ENCODE results near the gene NPAS1. TPM values are rescaled to one million over a fixed set of nuclear protein-coding genes. Genes with fewer than 3 reads are reported as not detected.

The NPAS1 gene
- total and polyA plus RNA-seq, 2 of the 8 experiments (the other 6 are each of a cell fraction or from before 2014, with no cell fraction given), result 9.9 to 13.9 TPM

GRCh38 chr19:47075941-47076340 is 56.3 kb downstream of the NPAS1 start:
- peaks cover 0 to 11% of the 10 kb centered on the region in 2 experiments; a peak in 2 of 4 replicates for H3K79me2 ChIP-seq (ENCODE audit: control insufficient read depth in 1 of 2, insufficient read depth in 2 of 2, low read length in 2 of 2)
- H3K79me1 ChIP-seq (ENCODE audit: low read depth, low read length), result peaks cover 3% of the 10 kb centered on the region
- no peak overlapping the region; a peak in 1 of 7 replicates for H3K9ac ChIP-seq (replicated peaks in 1 of 4; ENCODE audit: extremely low read depth in 1 of 4, low read depth in 3 of 4, low read length in 3 of 4)
- DNase-seq (ENCODE audit: low read depth in 1 of 2, low spot score in 2 of 2), result no peak
- peaks cover 8 to 22% of the 10 kb centered on the region in 2 experiments for H4K20me1 ChIP-seq (replicated peaks in 1 of 2; ENCODE audit: control insufficient read depth in 1 of 2, insufficient read depth in 2 of 2, low read length in 2 of 2)
- H3K36me3 ChIP-seq (ENCODE audit: control insufficient read depth in 2 of 4, insufficient read depth in 4 of 4, low read length in 3 of 4), result peaks cover 8 to 58% (median 36%) of the 10 kb centered on the region in 4 experiments; a peak in 7 of 8 replicates
- WGBS, 2 experiments (ENCODE audit: extremely low coverage in 1 of 2, insufficient coverage in 1 of 2, insufficient read length in 1 of 2, insufficient replicate concordance in 2 of 2, low coverage in 1 of 2, low lambda C conversion rate in 2 of 2, missing lambda C conversion rate in 1 of 2), result 88% methylated on average over 13 of the region's 13 CpGs; no CpG with 5 or more reads in 1 of the 2 experiments
- no peak for FAIRE-seq
- no peak overlapping the region for H3K23ac ChIP-seq (ENCODE audit: insufficient read length)
- H2BK12ac ChIP-seq (ENCODE audit: low read depth, low read length), result no peak overlapping the region
- POLR2A ChIA-PET (ENCODE audit: partially characterized antibody), result interaction anchor here (1.2 to 2.2 kb wide), 3 partner anchors 12 to 28 kb away, joined by 3 to 7 read pairs (median 4); no protein-coding TSS in a partner anchor
- H3K4me3 ChIP-seq (ENCODE audit: extremely low read depth in 1 of 4, insufficient read depth in 2 of 4, low read depth in 3 of 4, low read length in 4 of 4), result no peak overlapping the region
- no peak overlapping the region for H4K91ac ChIP-seq (replicated peaks; ENCODE audit: insufficient read length, low read length)
- H3K14ac ChIP-seq (ENCODE audit: insufficient read length), result no peak overlapping the region
- no peak overlapping the region for H2BK15ac ChIP-seq (ENCODE audit: low read length)
- no peaks in the 10 kb centered on the region for H3K27me3 ChIP-seq (replicated peaks in 1 of 4; ENCODE audit: control insufficient read depth in 3 of 4, extremely low read depth in 1 of 4, insufficient read depth in 3 of 4, low read length in 3 of 4)
- no peaks in the 10 kb centered on the region for H3K4me1 ChIP-seq (replicated peaks in 1 of 4; ENCODE audit: control insufficient read depth in 3 of 4, insufficient read depth in 4 of 4, low read length in 3 of 4)
- no peak overlapping the region for H3K4me2 ChIP-seq (ENCODE audit: insufficient read depth in 1 of 2, low read depth in 2 of 2, low read length in 2 of 2)
- no peak overlapping the region for H2BK120ac ChIP-seq (replicated peaks; ENCODE audit: low read depth, low read length)
- CTCF ChIA-PET (ENCODE audit: partially characterized antibody), result interaction anchor here (0.6 to 2.0 kb wide), 7 partner anchors 9 to 63 kb away, joined by 3 to 7 read pairs (median 3); no protein-coding TSS in a partner anchor
- no peak overlapping the region for H3K27ac ChIP-seq (ENCODE audit: low read depth, low read length)
- H2AFZ ChIP-seq (ENCODE audit: low read length), result no peak overlapping the region
- H4K8ac ChIP-seq (ENCODE audit: extremely low read depth, insufficient read depth, low read length), result no peak overlapping the region
- no peak overlapping the region for H4K5ac ChIP-seq (ENCODE audit: insufficient read length, low read depth, low read length)
- H3K4ac ChIP-seq (replicated peaks; ENCODE audit: insufficient read length, low read depth, low read length), result no peak overlapping the region
- peak overlapping the region; percentile 35; the same call in 1 of the 2 replicates for H2BK5ac ChIP-seq (ENCODE audit: low read depth, low read length)
- no peak overlapping the region for H3K18ac ChIP-seq (ENCODE audit: extremely low read depth, low read length)
- H2BK20ac ChIP-seq (ENCODE audit: low read length), result no peak overlapping the region
- H3K23me2 ChIP-seq (ENCODE audit: low read depth, low read length), result no peaks in the 10 kb centered on the region
- no peak overlapping the region for H3K56ac ChIP-seq (replicated peaks; ENCODE audit: insufficient read length, low read depth, low read length)
- no peak overlapping the region for H2AK5ac ChIP-seq (ENCODE audit: low read depth, low read length)
- no peaks in the 10 kb centered on the region for H3K9me3 ChIP-seq (ENCODE audit: insufficient read depth in 2 of 2, low read depth in 1 of 2, low read length in 1 of 2)
- TF ChIP-seq MAFK (IDR thresholded peaks at IDR 0.05; ENCODE audit: low read depth, low read length) (no peak), SIN3A (conservative IDR thresholded peaks at IDR 0.05 in 1 of 2, IDR thresholded peaks at IDR 0.05 in 1 of 2; ENCODE audit: low read depth in 1 of 2, low read length in 2 of 2) (no peak), TAF1 (IDR thresholded peaks at IDR 0.05; ENCODE audit: low read depth, low read length) (no peak), RBBP5 (IDR thresholded peaks at IDR 0.05; ENCODE audit: borderline replicate concordance, low read depth, low read length) (no peak), KDM5A (IDR thresholded peaks at IDR 0.05; ENCODE audit: low read length) (no peak), POU5F1 (IDR thresholded peaks at IDR 0.05; ENCODE audit: low read depth, low read length) (no peak), CEBPB (IDR thresholded peaks at IDR 0.05; ENCODE audit: low read depth, low read length) (no peak)
